SU-DHL-6 (cell line): Measurements from ENCODE around the gene NPSR1.
"Not testable (repeated sequence)": the region's sequence is repeated elsewhere in the genome, so short reads cannot be mapped to it uniquely, and the experiment has no call there.

Experiments
- H2AFZ ChIP-seq: fragments of 200-600 bp; sonication (generic); 2 replicates; pipeline ENCODE4 v1.6.1; 2014; ENCODE audit warnings: low read depth, mild to moderate bottlenecking, moderate library complexity, mixed read lengths, antibody characterized with exemption, low read length; ENCODE audit not compliant: severe bottlenecking
- H3F3A ChIP-seq: fragments of 200-600 bp; shearing (Covaris generic); 2 replicates; pipeline ENCODE4 v1.6.0; 2016; ENCODE audit warnings: antibody characterized with exemption, mild to moderate bottlenecking; ENCODE audit not compliant: insufficient read depth
- H3K27ac ChIP-seq: fragments of 200-600 bp; sonication (generic); 2 replicates; pipeline ENCODE4 v1.5.1; 2016; ENCODE audit warnings: low read depth, mild to moderate bottlenecking, low read length, moderate library complexity, mixed read lengths
- H3K27me3 ChIP-seq: fragments of 200-600 bp; sonication (generic), shearing (Covaris generic); 2 replicates; pipeline ENCODE4 v1.6.0; 2014; ENCODE audit warnings: mild to moderate bottlenecking, low read length
- H3K36me3 ChIP-seq: fragments of 200-600 bp; sonication (generic); 2 replicates; pipeline ENCODE4 v1.6.1; 2014; ENCODE audit warnings: mild to moderate bottlenecking, low read length, mixed read lengths
- H3K4me2 ChIP-seq: fragments of 300-600, 200-600 bp; shearing (Covaris generic), sonication (generic); 2 replicates; pipeline ENCODE4 v1.6.0; 2014; ENCODE audit warnings: low read length, low read depth, mild to moderate bottlenecking; ENCODE audit not compliant: poor library complexity, severe bottlenecking
- H3K4me3 ChIP-seq: fragments of 200-600 bp; sonication (generic); 2 replicates; pipeline ENCODE4 v1.5.1; 2014; ENCODE audit warnings: antibody characterized with exemption, low read length, mild to moderate bottlenecking, mixed read lengths; ENCODE audit not compliant: insufficient read depth, poor library complexity, severe bottlenecking
- H3K79me2 ChIP-seq: fragments of 200-600 bp; sonication (generic); 2 replicates; pipeline ENCODE4 v1.6.1; 2014; ENCODE audit warnings: mild to moderate bottlenecking, low read length, moderate library complexity; ENCODE audit not compliant: insufficient read depth
- H3K9ac ChIP-seq: fragments of 200-600 bp; sonication (generic); 2 replicates; pipeline ENCODE4 v1.7.0; 2014; ENCODE audit warnings: mild to moderate bottlenecking, low read length
- H3K9me2 ChIP-seq: fragments of 200-600 bp; sonication (generic); replicated peaks from 2 replicates; pipeline ENCODE4 v1.6.1; 2014; ENCODE audit warnings: low read length; ENCODE audit not compliant: insufficient read depth
- H3K9me3 ChIP-seq: fragments of 200-600 bp; sonication (generic); 2 replicates; pipeline ENCODE4 v1.6.1; 2014; ENCODE audit warnings: low read length, mixed read lengths; ENCODE audit not compliant: insufficient read depth
- H4K20me1 ChIP-seq: fragments of 200-600 bp; sonication (generic); 2 replicates; pipeline ENCODE4 v1.6.1; 2014; ENCODE audit warnings: low read depth, mild to moderate bottlenecking, antibody characterized with exemption, low read length, moderate library complexity, mixed read lengths
- CTCF ChIP-seq: fragments of 200-600 bp; sonication (generic); IDR thresholded peaks from one replicate; pipeline ENCODE4 v1.5.1; 2017; ENCODE audit warnings: antibody characterized with exemption, mild to moderate bottlenecking, low read length, moderate library complexity; ENCODE audit not compliant: insufficient read depth, poor library complexity, severe bottlenecking
- EZH2phosphoT487 ChIP-seq: fragments of 200-600 bp; sonication (generic), shearing (Covaris generic); conservative IDR thresholded peaks from 2 replicates; pipeline ENCODE4 v1.6.1; 2018; ENCODE audit warnings: mild to moderate bottlenecking, antibody characterized with exemption, low read length, moderate library complexity, mixed read lengths

Gene NPSR1

GRCh38 chr7:34787586-34787985, 129.6 kb downstream of the NPSR1 start:
- H3K9me3 ChIP-seq: no peaks in the 10 kb centered on the region
- no peaks in the 10 kb centered on the region for H4K20me1 ChIP-seq
- no peaks in the 10 kb centered on the region for H3K79me2 ChIP-seq
- no peak overlapping the region for H3K9ac ChIP-seq
- H3K27ac ChIP-seq: no peak overlapping the region
- no peaks in the 10 kb centered on the region for H3K27me3 ChIP-seq
- H3K4me3 ChIP-seq: no peak overlapping the region
- no peak overlapping the region for H2AFZ ChIP-seq
- H3K9me2 ChIP-seq: no peaks in the 10 kb centered on the region
- no peak overlapping the region for H3K4me2 ChIP-seq
- H3K36me3 ChIP-seq: no peaks in the 10 kb centered on the region
- no peaks in the 10 kb centered on the region for H3F3A ChIP-seq
- no peak for TF ChIP-seq EZH2phosphoT487
- TF ChIP-seq CTCF: no peak

GRCh38 chr7:34806831-34807230, 148.8 kb downstream of the NPSR1 start:
- Histone ChIP-seq H3F3A (no peaks in the 10 kb centered on the region), H3K4me3 (no peak overlapping the region), H3K36me3 (no peaks in the 10 kb centered on the region), H4K20me1 (no peaks in the 10 kb centered on the region), H3K79me2 (no peaks in the 10 kb centered on the region), H3K9me2 (no peaks in the 10 kb centered on the region), H3K9ac (no peak overlapping the region), H3K4me2 (no peak overlapping the region), H2AFZ (no peak overlapping the region), H3K9me3 (no peaks in the 10 kb centered on the region), H3K27ac (no peak overlapping the region), H3K27me3 (no peaks in the 10 kb centered on the region)
- TF ChIP-seq CTCF (no peak), EZH2phosphoT487 (no peak)

GRCh38 chr7:34807548-34808340, 149.7 kb downstream of the NPSR1 start:
- H3K9me3 ChIP-seq: no peaks in the 10 kb centered on the region
- H3K27ac ChIP-seq: no peak overlapping the region
- H3K4me3 ChIP-seq: no peak overlapping the region
- H3K27me3 ChIP-seq: no peaks in the 10 kb centered on the region
- H3K9ac ChIP-seq: no peak overlapping the region
- H3K36me3 ChIP-seq: no peaks in the 10 kb centered on the region
- H2AFZ ChIP-seq: no peak overlapping the region
- no peaks in the 10 kb centered on the region for H3K79me2 ChIP-seq
- no peaks in the 10 kb centered on the region for H4K20me1 ChIP-seq
- no peak for TF ChIP-seq CTCF
- no peak for TF ChIP-seq EZH2phosphoT487
- no peaks in the 10 kb centered on the region for H3K9me2 ChIP-seq
- no peaks in the 10 kb centered on the region for H3F3A ChIP-seq
- H3K4me2 ChIP-seq: no peak overlapping the region

GRCh38 chr7:34814203-34814842, 156.3 kb downstream of the NPSR1 start:
- not testable (repeated sequence) for H3F3A ChIP-seq, H4K20me1 ChIP-seq, H3K27me3 ChIP-seq, H3K36me3 ChIP-seq, H2AFZ ChIP-seq, H3K9me2 ChIP-seq, H3K4me3 ChIP-seq, H3K27ac ChIP-seq, H3K9me3 ChIP-seq, H3K4me2 ChIP-seq, H3K9ac ChIP-seq, H3K79me2 ChIP-seq
